ENCODE results near the gene PTP4A2. TPM values are rescaled to one million over a fixed set of nuclear protein-coding genes. Genes with fewer than 3 reads are reported as not detected.
A peak's percentile ranks its signal among the peaks of the same experiment; 100 is the strongest.
"Not testable (repeated sequence)": the region's sequence is repeated elsewhere in the genome, so short reads cannot be mapped to it uniquely, and the experiment has no call there.

Gene PTP4A2
- total RNA-seq, 2 experiments from 2014 or later = 356 to 363 TPM

GRCh38 chr1:31961536-31961935 lies 23.4 kb upstream of the PTP4A2 start:
- ATAC-seq (ENCODE audit: low read depth) (no peak), DNase-seq (no peak)
- POLR2A ChIA-PET = interaction anchor here (0.6 to 6.8 kb wide), 4 partner anchors 18 to 146 kb away, joined by 3 to 82 read pairs (median 8); partner anchors contain the start of genes KPNA6 and PTP4A2
- no peaks in the 10 kb centered on the region for H3K27me3 Mint-ChIP-seq
- H3K9me3 Mint-ChIP-seq = no peaks in the 10 kb centered on the region
- H3K36me3 Mint-ChIP-seq = no peaks in the 10 kb centered on the region
- peak overlapping the region; percentile 30 for H3K4me3 Mint-ChIP-seq
- H3K27ac Mint-ChIP-seq = peak overlapping the region; percentile 81
- peaks cover 47% of the 10 kb centered on the region for H3K4me1 Mint-ChIP-seq

DNA sequence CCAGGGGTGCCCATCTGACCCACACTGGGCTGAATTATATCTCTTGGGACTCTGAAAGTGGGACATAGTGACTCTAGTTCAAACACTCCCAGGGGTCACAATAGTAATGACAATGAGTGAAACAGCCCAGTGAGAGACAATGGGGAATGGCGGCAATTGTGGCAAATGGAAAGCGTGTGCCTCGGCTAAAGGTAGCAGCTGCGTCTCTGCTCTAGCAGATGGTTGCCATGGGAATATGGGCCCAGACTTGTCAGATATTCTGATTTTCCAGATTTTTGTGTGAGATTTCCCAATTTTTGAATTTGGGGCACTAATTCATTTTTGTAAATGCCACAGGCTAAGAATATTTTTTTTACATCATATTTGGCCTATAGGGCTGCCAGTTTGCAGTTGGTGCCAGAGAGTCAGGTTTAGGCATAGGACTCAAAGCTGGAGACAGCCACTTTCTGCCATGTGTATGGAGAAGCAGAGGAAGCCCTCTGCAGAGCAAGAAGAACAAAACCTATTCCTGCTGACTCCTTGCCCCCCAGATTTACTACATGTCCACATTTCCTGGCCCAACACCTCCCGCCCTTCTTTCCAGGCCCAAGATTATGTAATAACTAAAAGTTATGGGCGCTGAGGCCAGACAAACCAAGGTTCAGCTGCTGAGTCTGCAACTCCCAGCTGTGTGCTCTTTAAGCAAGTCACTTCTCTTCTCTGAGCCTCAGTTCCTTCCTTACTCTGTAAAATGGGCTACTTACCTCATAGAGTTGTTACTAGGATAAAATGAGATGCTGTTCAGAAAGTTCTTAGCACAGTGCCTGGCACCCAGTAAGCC lies 21.6 kb upstream of the PTP4A2 start:
- Mint-ChIP-seq H3K4me3 (no peak overlapping the region), H3K27me3 (no peaks in the 10 kb centered on the region), H3K36me3 (no peaks in the 10 kb centered on the region), H3K9me3 (no peaks in the 10 kb centered on the region), H3K27ac (peak overlapping the region; percentile 9), H3K4me1 (peaks cover 63% of the 10 kb centered on the region)
- ATAC-seq (ENCODE audit: low read depth) (no peak), DNase-seq (no peak)
- POLR2A ChIA-PET = interaction anchor here (1.0 to 6.8 kb wide), 2 partner anchors 15 to 21 kb away, joined by 5 to 82 read pairs; partner anchors contain the start of gene PTP4A2

DNA sequence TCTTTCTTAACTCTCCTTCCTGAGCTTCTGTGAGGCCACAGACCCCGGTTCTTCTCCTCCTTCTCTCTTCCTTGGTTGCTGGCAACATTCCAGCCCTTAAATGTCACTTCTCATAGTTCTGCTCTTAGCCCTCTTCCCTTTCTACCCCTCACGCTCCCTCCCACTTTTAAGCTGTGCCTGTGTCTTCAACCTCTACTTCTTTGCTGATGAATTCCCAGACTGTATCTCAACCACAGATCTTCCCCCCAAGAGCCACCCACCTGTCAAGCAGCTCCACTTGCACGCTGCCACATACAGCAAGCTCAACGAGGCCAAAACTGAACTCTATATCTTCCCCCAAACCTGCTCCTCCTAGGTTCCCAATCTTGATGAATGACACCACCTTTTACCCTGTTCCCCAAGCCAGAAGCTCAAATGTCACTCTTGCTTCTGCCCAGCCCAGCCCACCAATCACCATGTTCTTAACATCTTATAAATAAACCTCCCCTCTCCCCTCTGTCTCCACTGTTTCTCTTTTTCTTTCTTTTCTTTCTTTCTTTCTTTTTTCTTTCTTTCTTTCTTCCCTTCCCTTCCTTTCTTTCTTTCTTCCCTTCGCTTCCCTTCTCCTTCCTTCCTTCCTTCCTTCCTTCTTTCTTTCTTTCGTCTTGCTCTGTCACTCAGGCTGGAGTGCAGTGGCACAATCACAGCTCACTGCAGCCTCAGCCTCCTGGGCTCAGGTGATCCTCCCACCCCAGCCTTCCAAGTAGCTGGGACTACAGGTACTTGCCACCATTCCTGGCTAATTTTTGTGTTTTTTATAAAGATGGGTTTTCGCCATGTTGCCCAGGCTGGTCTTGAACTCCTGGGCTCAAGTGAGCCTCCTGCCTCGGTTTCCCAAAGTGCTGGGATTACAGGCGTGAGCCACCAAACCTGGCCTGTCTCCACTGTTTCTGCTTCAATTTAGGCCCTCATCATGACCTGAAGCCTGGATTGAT lies 19.8 kb upstream of the PTP4A2 start:
- Mint-ChIP-seq H3K9me3 (no peaks in the 10 kb centered on the region), H3K4me3 (peak overlapping the region; percentile 56), H3K36me3 (no peaks in the 10 kb centered on the region), H3K4me1 (peaks cover 59% of the 10 kb centered on the region), H3K27me3 (no peaks in the 10 kb centered on the region), H3K27ac (peak overlapping the region; percentile 90)
- ATAC-seq (ENCODE audit: low read depth) = peak; percentile 54
- POLR2A ChIA-PET = interaction anchor here (0.8 to 10.0 kb wide), 2 partner anchors 19 to 31 kb away, joined by 3 to 319 read pairs; partner anchors contain the start of gene PTP4A2
- no peak for DNase-seq

DNA sequence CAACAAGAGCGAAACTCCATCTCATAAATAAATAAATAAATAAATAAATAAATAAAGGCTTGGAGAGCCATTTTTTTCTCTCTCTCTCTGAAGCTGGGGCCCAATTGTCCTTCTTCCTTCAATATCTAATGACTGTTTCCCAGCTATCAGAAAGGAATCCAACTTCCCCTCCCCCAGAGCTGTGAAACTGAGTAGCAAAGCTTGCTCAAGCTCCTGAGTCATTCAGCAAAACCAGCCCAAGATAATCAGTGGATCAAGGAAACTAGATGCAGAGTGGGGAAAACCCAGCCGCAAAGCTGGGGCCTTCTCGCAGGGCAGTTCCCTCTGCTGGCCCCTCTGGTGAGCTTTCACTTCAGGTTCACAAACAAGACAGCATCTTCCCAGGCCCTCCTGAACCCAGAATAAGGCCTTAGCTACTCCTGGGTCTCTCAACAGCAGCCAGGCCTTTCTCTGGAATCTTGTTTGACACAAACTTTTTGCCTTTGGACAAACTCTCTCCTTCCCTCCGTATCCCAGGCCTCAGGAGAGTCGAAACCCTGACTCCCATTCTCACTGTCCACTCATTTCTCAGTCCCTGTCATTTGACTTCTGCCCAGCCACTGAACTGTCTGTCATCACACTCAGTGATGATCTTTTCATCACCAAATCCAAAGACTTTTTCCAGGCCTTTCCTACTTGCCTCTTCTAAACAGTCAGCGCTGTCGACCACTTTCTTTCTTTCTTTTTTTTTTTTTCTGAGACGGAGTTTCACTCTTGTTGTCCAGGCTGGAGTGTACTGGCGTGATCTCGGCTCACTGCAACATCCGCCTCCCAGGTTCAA lies 18.0 kb upstream of the PTP4A2 start:
- Mint-ChIP-seq H3K9me3 (no peaks in the 10 kb centered on the region), H3K4me3 (peak overlapping the region; percentile 80), H3K27ac (peak overlapping the region; percentile 96), H3K4me1 (peaks cover 60% of the 10 kb centered on the region), H3K27me3 (no peaks in the 10 kb centered on the region), H3K36me3 (no peaks in the 10 kb centered on the region)
- POLR2A ChIA-PET = interaction anchor here (0.8 to 10.0 kb wide), 9 partner anchors 8 to 58 kb away, joined by 3 to 319 read pairs (median 4); partner anchors contain the start of genes KHDRBS1 and PTP4A2
- ATAC-seq (ENCODE audit: low read depth) (peak; percentile 84), DNase-seq (peak; percentile 63)

- DNase-seq (no peak), ATAC-seq (ENCODE audit: low read depth) (no peak)
- POLR2A ChIA-PET = interaction anchor here (1.1 to 10.0 kb wide), 5 partner anchors 9 to 60 kb away, joined by 4 to 319 read pairs (median 6); partner anchors contain the start of genes KHDRBS1 and PTP4A2
- no peaks in the 10 kb centered on the region for H3K27me3 Mint-ChIP-seq
- H3K36me3 Mint-ChIP-seq = no peaks in the 10 kb centered on the region
- no peaks in the 10 kb centered on the region for H3K9me3 Mint-ChIP-seq
- H3K27ac Mint-ChIP-seq = peak overlapping the region; percentile 78
- no peak overlapping the region for H3K4me3 Mint-ChIP-seq
- peaks cover 53% of the 10 kb centered on the region for H3K4me1 Mint-ChIP-seq
These were observed 16.6 kb upstream of the PTP4A2 start for GRCh38 chr1:31954607-31955283.

GRCh38 chr1:31952825-31953220 lies 14.7 kb upstream of the PTP4A2 start:
- ATAC-seq (ENCODE audit: low read depth) (no peak), DNase-seq (no peak)
- H3K9me3 Mint-ChIP-seq = no peaks in the 10 kb centered on the region
- H3K4me3 Mint-ChIP-seq = peak overlapping the region; percentile 37
- no peaks in the 10 kb centered on the region for H3K27me3 Mint-ChIP-seq
- H3K36me3 Mint-ChIP-seq = no peaks in the 10 kb centered on the region
- POLR2A ChIA-PET = interaction anchor here (0.6 to 10.0 kb wide), 2 partner anchors 14 to 16 kb away, joined by 3 to 319 read pairs; partner anchors contain the start of gene PTP4A2
- H3K27ac Mint-ChIP-seq = peak overlapping the region; percentile 56
- H3K4me1 Mint-ChIP-seq = peaks cover 45% of the 10 kb centered on the region

- H3K36me3 Mint-ChIP-seq = no peaks in the 10 kb centered on the region
- no peaks in the 10 kb centered on the region for H3K27me3 Mint-ChIP-seq
- POLR2A ChIA-PET = interaction anchor here (10.0 kb wide), 1 partner anchor 13 kb away, joined by 319 read pairs; the partner anchor contains the start of gene PTP4A2
- peaks cover 43% of the 10 kb centered on the region for H3K4me1 Mint-ChIP-seq
- H3K9me3 Mint-ChIP-seq = no peaks in the 10 kb centered on the region
- no peak overlapping the region for H3K4me3 Mint-ChIP-seq
- no peak for DNase-seq
- H3K27ac Mint-ChIP-seq = no peak overlapping the region
- ATAC-seq (ENCODE audit: low read depth) = no peak
These were observed 13.1 kb upstream of the PTP4A2 start for GRCh38 chr1:31951276-31951675.

DNA sequence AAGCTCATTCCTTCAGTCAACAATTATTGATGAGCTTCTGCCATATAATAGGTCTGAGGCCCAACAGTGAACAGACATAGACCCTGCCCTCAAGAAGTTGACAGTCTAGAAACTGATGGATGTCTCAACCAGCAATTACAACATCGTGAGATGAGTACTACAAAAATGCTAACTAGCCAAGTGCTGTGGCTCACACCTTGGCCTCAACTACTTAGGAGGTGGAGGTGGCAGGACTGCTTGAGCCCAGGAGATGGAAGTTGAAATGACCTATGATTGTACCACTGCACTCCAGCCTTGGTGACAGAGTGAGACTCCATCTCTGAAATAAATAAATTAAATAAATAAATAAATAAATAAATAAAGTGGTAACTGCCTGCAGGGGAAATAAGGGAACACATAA lies 11.7 kb upstream of the PTP4A2 start:
- H3K4me1 Mint-ChIP-seq = peaks cover 37% of the 10 kb centered on the region
- POLR2A ChIA-PET = interaction anchor here (0.6 to 10.0 kb wide), 2 partner anchors 11 to 683 kb away, joined by 3 to 319 read pairs; partner anchors contain the start of gene PTP4A2
- H3K27ac Mint-ChIP-seq = no peak overlapping the region
- no peak overlapping the region for H3K4me3 Mint-ChIP-seq
- ATAC-seq (ENCODE audit: low read depth) (no peak), DNase-seq (no peak)
- H3K36me3 Mint-ChIP-seq = no peaks in the 10 kb centered on the region
- no peaks in the 10 kb centered on the region for H3K9me3 Mint-ChIP-seq
- H3K27me3 Mint-ChIP-seq = no peaks in the 10 kb centered on the region

DNA sequence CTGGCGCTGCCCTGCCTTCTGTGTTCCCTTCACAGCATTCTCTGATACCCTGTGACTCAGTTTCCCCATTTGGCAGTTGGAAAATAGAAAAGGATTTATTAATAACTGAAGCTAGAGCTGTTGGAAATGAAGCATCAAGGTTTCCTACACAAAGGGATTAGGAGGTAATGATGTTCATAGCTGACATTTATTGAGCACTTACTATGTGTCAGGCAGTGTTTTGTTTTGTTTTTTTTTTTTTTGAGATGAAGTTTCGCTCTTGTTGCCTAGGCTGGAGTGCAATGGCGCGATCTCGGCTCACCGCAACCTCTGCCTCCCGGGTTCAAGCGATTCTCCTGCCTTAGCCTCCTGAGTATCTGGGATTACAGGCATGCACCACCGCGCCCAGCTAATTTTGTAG lies 7.5 kb upstream of the PTP4A2 start:
- Mint-ChIP-seq H3K4me1 (peaks cover 38% of the 10 kb centered on the region), H3K4me3 (peak overlapping the region; percentile 90), H3K27ac (peak overlapping the region; percentile 69)
- not testable (repeated sequence) for H3K27me3 Mint-ChIP-seq; DNase-seq; H3K9me3 Mint-ChIP-seq; H3K36me3 Mint-ChIP-seq; ATAC-seq (ENCODE audit: low read depth)
- POLR2A ChIA-PET = interaction anchor here (1.7 to 14.4 kb wide), 3 partner anchors 8 to 39 kb away, joined by 10 to 319 read pairs (median 16); no protein-coding TSS in a partner anchor

- H3K9me3 Mint-ChIP-seq = no peaks in the 10 kb centered on the region
- H3K4me3 Mint-ChIP-seq = peak overlapping the region; percentile 90
- H3K36me3 Mint-ChIP-seq = no peaks in the 10 kb centered on the region
- H3K27ac Mint-ChIP-seq = peak overlapping the region; percentile 97
- POLR2A ChIA-PET = interaction anchor here (0.6 to 14.4 kb wide), 18 partner anchors 10 to 306 kb away, joined by 3 to 319 read pairs (median 5); partner anchors contain the start of genes KHDRBS1, LCK and TMEM39B
- ATAC-seq (ENCODE audit: low read depth) = peak; percentile 80
- H3K4me1 Mint-ChIP-seq = peaks cover 51% of the 10 kb centered on the region
- peak; percentile 91 for DNase-seq
- no peaks in the 10 kb centered on the region for H3K27me3 Mint-ChIP-seq
These were observed 6.3 kb upstream of the PTP4A2 start for GRCh38 chr1:31944205-31945089.

Data from activated naive CD8-positive, alpha-beta T cell treated with anti-CD3 and anti-CD28 coated beads, Interleukin-2, amount 10 ng/mL, durations not matched to agents 7 days and 5 days (primary cell).